H4 (cell line): ENCODE measurements around the gene MOBP. TPM values are rescaled to one million over a fixed set of nuclear protein-coding genes. Genes with fewer than 3 reads are reported as not detected.

Experiments
- DNase-seq: peaks from one replicate; pipeline ENCODE4 v3.0.0-alpha.2; 2015; ENCODE audit warnings: low spot score
- total RNA-seq: library from RNA; depleted of rRNA; stranded (reverse); fragments of >200 nt; shearing (Covaris generic); gene quantifications from 2 replicates; pipeline ENCODE4 v1.2.3, GENCODE V29; 2014; rRNA removed

MOBP gene
- total RNA-seq, 1 experiment from 2014 or later, result 0.17 TPM

GRCh38 chr3:39541442-39541841, 74.0 kb downstream of the MOBP start:
- DNase-seq, result no peak

- no peak for DNase-seq
Measured at GRCh38 chr3:39541917-39542329, 74.4 kb downstream of the MOBP start.

GRCh38 chr3:39542588-39542988, 75.1 kb downstream of the MOBP start:
- no peak for DNase-seq

- no peak for DNase-seq
Measured at GRCh38 chr3:39548282-39548681, 80.8 kb downstream of the MOBP start.

GRCh38 chr3:39550354-39551051, 83.0 kb downstream of the MOBP start:
- no peak for DNase-seq

Other genes starting within 250 kb of the MOBP start
- gene CX3CR1, start 187.6 kb upstream of the MOBP start, total RNA-seq, result not detected in 2 replicates
- not detected in 2 replicates for gene CCR8, start 138.0 kb upstream of the MOBP start, total RNA-seq
- gene SLC25A38, start 84.3 kb upstream of the MOBP start, total RNA-seq, result 21.2 and 24.2 TPM in 2 replicates
- 2,268 and 2,637 TPM in 2 replicates for gene RPSA, start 61.0 kb upstream of the MOBP start, total RNA-seq